K562 (cell line): ENCODE results near the gene GCSH. TPM values are rescaled to one million over a fixed set of nuclear protein-coding genes. Genes with fewer than 3 reads are reported as not detected.

Experiments
- KAT8 ChIP-seq: fragments of 450-650 bp; IDR thresholded peaks from 2 replicates; pipeline ENCODE4 v1.6.1; 2016; ENCODE audit warnings: low read depth, mild to moderate bottlenecking
- SMAD4 ChIP-seq: fragments of 250-450 bp; sonication (Bioruptor Pico); conservative IDR thresholded peaks from 2 replicates; pipeline ENCODE4 v1.8.0; 2021; ENCODE audit warnings: inconsistent platforms, mild to moderate bottlenecking, moderate library complexity
- polyA plus RNA-seq, 8 experiments: library from polyadenylated mRNA; depleted of rRNA in 4 of 8; stranded (reverse) in 5 of 8; unstranded in 3 of 8; fragments of >200 nt; fragmentation: Nextera tagmentation in 2 of 8; fragmentation: Illumina TruSeq in 1 of 8; extraction: Ambion mirVana in 2 of 8; extraction: Trizol in 1 of 8; gene quantifications; 2 replicates each; pipeline versions ENCODE4 v1.2.1 to v1.2.3, GENCODE V29; 2011 to 2014; ENCODE audit warnings: inconsistent platforms in 1 of 8, missing spikeins in 1 of 8
- total RNA-seq, 7 experiments: library from RNA; depleted of rRNA in 6 of 7; stranded (reverse); fragments of >200 nt in 6 of 7; fragmentation: Illumina TruSeq in 2 of 7; extraction: Trizol in 2 of 7; gene quantifications; 2 replicates each; pipeline versions ENCODE4 v1.2.1 to v1.2.3, GENCODE V29; 2011 to 2021; ENCODE audit warnings: low replicate concordance in 1 of 7
- TF ChIP-seq, protein P1 (sequence below): sonication (generic); formaldehyde crosslinking; IDR thresholded peaks from 2 replicates; pipeline ENCODE4 v1.8.0; 2023; ENCODE audit warnings: missing genetic modification reagents, mild to moderate bottlenecking, borderline replicate concordance
- TF ChIP-seq, protein P2 (sequence below): fragments of 450-650 bp; IDR thresholded peaks from 2 replicates; pipeline ENCODE4 v1.6.1; 2016; ENCODE audit warnings: low read depth
- TF ChIP-seq, protein P3 (sequence below): fragments of 150-350 bp; IDR thresholded peaks from 2 replicates; pipeline ENCODE4 v1.6.1; 2014; ENCODE audit warnings: low read depth, mild to moderate bottlenecking, low read length, borderline replicate concordance

GCSH gene
- total and polyA plus RNA-seq, 9 of the 15 experiments (the other 6 are each of a cell fraction or from before 2014, with no cell fraction given), result 35.0 to 121 (median 89.0) TPM

DNA sequence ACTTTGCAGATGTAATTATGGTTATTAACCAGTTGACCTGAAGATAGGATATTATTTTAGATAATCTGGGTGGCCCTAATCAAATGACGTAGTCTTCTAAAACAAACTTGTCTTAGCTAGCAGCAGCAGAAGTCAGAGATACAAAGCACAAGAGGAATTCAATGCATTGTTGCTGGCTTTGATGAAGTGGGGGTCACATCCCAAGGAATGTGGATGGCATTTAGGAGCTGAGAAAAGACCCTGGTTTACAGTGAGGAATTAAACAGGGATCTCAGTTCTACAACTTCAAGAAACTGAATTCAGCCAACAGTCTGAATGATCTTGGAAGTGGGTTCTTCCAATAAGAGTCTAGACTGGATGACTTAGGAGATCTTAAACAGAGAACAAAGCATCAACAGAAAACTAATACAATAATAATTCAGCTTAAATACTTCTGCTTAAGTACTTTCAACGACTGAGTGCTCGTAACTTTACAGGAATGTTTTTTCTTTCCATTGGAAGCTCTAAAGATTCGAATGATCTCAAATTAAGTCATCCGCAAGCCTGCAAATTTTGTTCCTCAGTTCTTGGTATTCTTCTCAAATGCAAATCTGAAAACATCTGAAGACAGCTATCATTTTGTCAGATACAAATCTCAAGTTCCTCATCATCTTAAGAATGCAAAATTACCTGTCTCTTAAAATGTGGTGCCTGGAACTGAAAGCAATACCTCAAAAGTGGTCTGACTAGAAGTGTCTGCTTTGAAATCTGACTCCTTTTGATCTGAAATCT, 22.4 kb downstream of the GCSH start (continued):
- TF ChIP-seq, protein P1, sequence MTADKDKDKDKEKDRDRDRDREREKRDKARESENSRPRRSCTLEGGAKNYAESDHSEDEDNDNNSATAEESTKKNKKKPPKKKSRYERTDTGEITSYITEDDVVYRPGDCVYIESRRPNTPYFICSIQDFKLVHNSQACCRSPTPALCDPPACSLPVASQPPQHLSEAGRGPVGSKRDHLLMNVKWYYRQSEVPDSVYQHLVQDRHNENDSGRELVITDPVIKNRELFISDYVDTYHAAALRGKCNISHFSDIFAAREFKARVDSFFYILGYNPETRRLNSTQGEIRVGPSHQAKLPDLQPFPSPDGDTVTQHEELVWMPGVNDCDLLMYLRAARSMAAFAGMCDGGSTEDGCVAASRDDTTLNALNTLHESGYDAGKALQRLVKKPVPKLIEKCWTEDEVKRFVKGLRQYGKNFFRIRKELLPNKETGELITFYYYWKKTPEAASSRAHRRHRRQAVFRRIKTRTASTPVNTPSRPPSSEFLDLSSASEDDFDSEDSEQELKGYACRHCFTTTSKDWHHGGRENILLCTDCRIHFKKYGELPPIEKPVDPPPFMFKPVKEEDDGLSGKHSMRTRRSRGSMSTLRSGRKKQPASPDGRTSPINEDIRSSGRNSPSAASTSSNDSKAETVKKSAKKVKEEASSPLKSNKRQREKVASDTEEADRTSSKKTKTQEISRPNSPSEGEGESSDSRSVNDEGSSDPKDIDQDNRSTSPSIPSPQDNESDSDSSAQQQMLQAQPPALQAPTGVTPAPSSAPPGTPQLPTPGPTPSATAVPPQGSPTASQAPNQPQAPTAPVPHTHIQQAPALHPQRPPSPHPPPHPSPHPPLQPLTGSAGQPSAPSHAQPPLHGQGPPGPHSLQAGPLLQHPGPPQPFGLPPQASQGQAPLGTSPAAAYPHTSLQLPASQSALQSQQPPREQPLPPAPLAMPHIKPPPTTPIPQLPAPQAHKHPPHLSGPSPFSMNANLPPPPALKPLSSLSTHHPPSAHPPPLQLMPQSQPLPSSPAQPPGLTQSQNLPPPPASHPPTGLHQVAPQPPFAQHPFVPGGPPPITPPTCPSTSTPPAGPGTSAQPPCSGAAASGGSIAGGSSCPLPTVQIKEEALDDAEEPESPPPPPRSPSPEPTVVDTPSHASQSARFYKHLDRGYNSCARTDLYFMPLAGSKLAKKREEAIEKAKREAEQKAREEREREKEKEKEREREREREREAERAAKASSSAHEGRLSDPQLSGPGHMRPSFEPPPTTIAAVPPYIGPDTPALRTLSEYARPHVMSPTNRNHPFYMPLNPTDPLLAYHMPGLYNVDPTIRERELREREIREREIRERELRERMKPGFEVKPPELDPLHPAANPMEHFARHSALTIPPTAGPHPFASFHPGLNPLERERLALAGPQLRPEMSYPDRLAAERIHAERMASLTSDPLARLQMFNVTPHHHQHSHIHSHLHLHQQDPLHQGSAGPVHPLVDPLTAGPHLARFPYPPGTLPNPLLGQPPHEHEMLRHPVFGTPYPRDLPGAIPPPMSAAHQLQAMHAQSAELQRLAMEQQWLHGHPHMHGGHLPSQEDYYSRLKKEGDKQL (CRISPR knock-in tag), result no peak
- TF ChIP-seq, protein P2, sequence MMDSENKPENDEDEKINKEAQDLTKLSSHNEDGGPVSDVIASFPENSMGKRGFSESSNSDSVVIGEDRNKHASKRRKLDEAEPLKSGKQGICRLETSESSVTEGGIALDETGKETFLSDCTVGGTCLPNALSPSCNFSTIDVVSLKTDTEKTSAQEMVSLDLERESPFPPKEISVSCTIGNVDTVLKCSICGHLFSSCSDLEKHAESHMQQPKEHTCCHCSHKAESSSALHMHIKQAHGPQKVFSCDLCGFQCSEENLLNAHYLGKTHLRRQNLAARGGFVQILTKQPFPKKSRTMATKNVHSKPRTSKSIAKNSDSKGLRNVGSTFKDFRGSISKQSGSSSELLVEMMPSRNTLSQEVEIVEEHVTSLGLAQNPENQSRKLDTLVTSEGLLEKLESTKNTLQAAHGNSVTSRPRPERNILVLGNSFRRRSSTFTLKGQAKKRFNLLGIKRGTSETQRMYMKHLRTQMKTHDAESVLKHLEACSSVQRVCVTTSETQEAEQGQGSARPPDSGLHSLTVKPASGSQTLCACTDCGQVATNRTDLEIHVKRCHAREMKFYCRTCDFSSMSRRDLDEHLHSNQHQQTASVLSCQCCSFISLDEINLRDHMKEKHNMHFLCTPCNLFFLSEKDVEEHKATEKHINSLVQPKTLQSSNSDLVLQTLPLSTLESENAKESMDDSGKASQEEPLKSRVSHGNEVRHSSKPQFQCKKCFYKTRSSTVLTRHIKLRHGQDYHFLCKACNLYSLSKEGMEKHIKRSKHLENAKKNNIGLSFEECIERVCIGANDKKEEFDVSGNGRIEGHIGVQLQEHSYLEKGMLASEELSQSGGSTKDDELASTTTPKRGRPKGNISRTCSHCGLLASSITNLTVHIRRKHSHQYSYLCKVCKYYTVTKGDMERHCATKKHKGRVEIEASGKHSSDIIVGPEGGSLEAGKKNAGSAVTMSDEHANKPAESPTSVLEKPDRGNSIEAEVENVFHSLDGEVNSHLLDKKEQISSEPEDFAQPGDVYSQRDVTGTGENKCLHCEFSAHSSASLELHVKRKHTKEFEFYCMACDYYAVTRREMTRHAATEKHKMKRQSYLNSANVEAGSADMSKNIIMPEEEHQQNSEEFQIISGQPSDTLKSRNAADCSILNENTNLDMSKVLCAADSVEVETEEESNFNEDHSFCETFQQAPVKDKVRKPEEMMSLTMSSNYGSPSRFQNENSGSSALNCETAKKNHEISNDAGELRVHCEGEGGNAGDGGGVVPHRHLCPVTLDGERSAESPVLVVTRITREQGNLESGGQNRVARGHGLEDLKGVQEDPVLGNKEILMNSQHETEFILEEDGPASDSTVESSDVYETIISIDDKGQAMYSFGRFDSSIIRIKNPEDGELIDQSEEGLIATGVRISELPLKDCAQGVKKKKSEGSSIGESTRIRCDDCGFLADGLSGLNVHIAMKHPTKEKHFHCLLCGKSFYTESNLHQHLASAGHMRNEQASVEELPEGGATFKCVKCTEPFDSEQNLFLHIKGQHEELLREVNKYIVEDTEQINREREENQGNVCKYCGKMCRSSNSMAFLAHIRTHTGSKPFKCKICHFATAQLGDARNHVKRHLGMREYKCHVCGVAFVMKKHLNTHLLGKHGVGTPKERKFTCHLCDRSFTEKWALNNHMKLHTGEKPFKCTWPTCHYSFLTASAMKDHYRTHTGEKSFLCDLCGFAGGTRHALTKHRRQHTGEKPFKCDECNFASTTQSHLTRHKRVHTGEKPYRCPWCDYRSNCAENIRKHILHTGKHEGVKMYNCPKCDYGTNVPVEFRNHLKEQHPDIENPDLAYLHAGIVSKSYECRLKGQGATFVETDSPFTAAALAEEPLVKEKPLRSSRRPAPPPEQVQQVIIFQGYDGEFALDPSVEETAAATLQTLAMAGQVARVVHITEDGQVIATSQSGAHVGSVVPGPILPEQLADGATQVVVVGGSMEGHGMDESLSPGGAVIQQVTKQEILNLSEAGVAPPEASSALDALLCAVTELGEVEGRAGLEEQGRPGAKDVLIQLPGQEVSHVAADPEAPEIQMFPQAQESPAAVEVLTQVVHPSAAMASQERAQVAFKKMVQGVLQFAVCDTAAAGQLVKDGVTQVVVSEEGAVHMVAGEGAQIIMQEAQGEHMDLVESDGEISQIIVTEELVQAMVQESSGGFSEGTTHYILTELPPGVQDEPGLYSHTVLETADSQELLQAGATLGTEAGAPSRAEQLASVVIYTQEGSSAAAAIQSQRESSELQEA, result no peak
- TF ChIP-seq KAT8, result no peak
- TF ChIP-seq SMAD4, result no peak
- TF ChIP-seq, protein P3, sequence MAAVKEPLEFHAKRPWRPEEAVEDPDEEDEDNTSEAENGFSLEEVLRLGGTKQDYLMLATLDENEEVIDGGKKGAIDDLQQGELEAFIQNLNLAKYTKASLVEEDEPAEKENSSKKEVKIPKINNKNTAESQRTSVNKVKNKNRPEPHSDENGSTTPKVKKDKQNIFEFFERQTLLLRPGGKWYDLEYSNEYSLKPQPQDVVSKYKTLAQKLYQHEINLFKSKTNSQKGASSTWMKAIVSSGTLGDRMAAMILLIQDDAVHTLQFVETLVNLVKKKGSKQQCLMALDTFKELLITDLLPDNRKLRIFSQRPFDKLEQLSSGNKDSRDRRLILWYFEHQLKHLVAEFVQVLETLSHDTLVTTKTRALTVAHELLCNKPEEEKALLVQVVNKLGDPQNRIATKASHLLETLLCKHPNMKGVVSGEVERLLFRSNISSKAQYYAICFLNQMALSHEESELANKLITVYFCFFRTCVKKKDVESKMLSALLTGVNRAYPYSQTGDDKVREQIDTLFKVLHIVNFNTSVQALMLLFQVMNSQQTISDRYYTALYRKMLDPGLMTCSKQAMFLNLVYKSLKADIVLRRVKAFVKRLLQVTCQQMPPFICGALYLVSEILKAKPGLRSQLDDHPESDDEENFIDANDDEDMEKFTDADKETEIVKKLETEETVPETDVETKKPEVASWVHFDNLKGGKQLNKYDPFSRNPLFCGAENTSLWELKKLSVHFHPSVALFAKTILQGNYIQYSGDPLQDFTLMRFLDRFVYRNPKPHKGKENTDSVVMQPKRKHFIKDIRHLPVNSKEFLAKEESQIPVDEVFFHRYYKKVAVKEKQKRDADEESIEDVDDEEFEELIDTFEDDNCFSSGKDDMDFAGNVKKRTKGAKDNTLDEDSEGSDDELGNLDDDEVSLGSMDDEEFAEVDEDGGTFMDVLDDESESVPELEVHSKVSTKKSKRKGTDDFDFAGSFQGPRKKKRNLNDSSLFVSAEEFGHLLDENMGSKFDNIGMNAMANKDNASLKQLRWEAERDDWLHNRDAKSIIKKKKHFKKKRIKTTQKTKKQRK, result no peak
